GM19467 (cell line): ENCODE results near the gene MAX.

Experiments used
- ATAC-seq: cut with Tn5 transposase; IDR thresholded peaks from one replicate; pipeline ENCODE4 v1.9.1; 2021; ENCODE audit warnings: mild to moderate bottlenecking, moderate library complexity; ENCODE audit not compliant: unreplicated experiment

MAX gene, protein sequence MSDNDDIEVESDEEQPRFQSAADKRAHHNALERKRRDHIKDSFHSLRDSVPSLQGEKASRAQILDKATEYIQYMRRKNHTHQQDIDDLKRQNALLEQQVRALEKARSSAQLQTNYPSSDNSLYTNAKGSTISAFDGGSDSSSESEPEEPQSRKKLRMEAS

DNA sequence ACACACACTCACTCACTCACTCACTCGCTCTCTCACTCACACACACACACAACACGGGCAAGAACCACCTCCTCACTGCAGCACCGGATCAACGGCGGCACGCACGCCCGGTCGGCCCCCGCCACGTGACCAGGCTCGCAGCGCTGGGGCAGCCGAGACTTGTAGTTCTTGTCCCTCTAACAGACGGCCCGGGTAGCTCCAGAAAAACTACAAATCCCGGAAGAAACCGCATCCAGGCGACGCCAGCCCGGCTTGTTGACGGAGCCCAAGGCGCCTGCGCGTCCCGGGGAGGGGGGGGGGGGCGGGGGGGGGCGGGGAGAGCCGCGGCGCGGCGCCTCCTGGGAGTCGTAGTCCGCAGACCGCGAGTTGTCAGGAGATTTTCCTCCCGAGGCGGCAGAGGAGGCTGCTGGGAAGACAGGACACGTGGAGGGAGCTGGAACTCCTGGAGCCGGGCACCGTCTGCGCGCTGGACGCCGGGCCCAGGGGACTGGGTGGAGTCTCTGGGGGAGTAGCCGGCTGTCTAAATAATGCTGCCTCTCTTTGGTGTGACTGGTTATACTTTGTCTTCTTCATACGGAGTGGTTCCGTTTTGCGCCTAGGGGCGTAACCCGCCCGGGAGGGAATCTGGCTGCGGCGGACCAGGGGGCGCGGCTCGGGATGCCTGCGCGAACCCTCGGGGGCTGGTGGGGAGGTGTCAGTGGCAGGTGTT, at the start of gene MAX:
Gene MAX (minus strand): TSS at position 77 of the 709 bp plus-strand sequence. CDS start 178 bp downstream, outside the sequence.
- ATAC-seq: peak; percentile 82

DNA sequence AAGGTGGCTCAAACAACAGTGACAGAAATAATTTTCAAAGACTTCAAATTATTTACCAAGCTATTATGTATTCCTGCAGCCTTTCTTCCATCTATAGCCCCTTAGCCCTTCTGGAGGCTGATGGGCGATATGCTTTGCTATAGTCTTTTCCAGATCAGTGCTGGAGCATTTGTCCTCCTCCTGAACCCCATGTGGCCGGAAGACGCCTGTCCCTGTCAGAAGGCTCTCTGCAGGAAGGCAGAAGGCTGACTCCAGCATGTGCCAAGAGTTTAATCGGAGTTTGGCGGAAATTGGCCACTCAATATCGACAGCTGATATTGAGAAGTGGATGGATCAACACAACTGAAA, 49.3 kb upstream of the MAX start:
- no peak for ATAC-seq

DNA sequence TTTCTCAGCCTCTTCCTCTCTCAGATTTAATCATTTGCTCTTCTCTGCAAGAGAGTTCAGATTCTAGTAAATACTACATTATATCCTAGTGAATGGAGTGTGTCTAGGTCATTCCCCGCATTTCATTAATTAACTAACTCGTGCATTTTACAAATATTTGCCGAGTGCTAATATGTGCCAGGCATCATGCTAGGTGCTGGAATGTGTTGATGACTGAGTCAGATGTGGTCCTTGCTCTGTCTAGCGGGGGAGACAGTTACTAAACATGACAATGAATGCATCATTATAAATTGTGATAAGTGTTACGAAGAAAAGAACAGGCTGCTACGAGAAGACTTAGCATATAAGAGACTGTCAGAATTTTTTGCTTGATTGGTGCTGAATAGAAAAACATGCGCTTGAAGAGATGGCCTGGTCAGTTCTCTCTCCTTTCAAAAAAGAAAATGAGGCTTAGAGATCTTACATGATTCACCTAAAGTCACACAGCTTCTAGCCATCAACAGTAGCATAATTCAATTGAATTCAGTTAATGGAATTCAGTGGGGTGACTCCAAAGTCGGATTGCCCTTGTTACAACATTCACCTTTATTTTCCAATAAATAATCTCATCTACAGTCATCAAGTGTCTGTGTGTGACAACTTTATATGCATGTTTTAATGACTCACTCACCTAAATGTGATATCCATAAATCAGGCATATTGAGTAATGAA, 48.7 kb upstream of the MAX start:
- ATAC-seq: no peak

DNA sequence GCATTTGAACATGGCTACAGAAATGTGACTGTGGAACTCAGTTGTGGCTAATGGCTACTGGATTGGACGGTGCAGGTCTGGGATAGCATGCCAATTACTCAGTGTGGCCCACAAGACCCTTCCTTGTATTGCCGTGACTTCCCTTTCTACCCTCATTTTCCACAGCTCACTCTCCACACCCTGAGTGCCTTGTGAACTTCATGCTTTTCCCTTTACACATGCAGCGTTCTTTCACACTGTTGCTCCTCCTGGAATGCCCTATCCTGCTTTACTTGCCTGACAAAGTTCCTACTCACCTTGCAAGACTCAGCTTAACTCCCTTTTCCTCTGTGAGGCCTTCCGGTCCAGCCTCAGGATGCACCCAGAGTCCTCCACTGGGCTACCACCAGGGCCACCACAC, 46.8 kb upstream of the MAX start:
- no peak for ATAC-seq

DNA sequence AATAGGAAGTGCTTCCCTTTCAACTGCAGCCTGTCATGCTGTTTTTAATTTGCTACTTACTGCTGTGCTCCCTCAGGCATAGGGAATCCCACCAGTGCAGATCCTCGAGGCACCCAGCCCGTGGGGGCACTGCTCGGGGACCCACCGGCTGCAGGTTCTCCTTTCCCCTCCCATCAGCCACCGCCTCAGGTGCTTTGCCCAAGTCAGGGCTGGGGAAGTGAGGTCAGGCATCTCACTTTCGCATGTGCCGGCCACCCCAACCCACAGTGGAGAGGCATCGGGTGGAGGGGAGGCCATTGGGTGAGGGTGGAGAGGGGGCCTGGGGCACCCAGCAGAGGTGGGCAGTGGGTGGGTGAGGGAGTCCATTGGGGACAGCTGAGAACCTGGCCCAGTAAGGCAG, 41.9 kb upstream of the MAX start:
- no peak for ATAC-seq

DNA sequence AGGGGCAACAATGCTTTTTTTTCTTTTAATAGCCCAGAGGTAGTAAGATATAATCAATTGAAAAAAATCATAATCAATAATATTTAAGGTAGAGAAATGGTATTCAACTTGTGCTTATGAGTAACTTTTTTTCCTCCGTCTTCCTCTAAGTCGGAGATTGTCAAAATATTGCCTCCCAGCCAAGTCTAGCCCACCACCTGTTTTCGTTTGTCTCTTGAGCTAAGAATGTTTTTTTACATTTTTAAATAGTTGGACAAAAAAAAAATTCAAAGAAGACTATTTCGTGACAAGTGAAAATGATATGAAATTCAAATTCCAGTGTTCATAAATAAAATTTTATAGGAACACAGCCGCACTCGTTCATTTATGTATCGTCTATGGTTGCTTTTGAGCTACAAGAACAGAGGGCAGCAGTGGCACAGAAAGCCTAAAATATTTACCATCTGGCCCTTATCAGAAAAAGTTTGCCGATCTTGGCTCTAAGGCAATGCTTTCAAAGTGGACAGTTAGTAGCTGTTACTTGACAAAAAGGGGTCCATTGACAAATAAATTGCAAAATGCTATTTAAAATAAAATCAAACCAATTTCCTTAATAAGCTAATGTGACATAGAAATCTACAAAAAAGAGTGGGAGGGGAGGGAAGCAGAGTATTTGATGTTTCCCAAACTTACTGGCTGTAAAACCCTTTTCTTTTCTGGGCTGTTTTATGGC, 40.8 kb upstream of the MAX start:
- ATAC-seq: no peak

DNA sequence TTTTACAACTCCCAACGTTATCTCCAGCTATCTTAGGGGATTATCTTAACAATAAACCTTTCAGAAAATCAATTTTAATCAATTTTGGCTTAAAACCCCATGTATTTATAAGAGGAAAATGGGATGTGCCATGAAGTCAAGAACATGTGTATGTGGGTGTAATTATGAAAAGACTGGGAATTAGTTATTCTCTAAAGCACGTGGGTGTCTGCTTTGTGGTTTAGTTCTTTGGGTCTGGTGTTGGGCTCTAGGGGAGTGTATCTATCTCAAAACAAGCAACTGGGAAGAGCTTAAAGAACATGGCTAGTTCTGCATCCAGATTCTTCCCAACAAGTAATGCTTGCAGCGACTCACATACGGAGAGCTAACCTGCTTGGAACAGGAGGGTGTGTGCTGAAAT, 40.1 kb upstream of the MAX start:
- no peak for ATAC-seq

DNA sequence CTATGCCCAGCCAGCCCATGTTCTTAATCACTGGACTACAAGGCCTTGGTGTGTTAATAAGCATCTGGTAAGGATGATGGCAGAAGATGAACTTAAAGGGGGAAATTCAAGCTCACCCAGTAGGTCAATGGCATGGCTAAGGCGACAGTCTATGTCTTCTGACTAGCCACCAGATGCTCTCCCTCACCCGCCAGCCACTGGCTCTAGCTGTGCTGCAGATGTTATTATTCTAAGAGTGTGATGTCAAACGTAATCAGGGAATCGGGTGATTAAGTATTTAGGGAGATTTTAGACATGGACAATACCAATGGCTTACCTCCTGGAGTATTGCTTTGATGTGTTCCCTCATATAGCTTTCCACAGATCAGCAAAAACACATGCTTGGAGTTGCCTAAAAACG, 39.2 kb upstream of the MAX start:
- ATAC-seq: no peak

DNA sequence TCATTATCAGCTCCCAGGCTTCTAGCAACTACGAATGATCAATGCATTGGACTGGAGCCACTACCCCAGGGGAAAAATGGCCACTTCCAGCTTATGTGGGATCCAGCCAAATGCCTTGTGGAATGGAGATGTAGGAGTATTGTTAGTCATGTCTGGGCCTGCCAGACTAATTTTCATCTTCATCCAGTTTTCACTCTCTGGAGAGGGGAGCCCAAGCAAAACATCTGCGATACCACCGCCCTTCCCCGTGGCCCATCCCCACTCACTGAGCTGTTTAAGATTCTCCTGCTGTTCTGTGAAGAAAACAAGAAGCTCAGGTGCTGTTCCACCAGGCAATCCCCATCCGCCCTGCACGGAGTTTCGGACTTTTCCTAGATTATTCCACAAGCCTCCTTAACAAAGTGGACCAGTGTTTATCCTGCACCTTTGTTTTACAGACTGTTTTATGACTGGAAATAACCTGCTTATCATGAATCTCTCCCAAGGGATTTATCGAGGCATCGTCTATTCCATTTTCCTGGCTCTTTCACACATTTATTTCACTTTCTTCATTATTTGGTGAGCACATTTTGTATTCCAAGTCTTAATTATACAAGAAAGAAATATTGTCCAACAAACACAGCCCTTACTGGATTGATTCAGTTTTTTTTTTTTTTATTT, 35.5 kb upstream of the MAX start:
- no peak for ATAC-seq

DNA sequence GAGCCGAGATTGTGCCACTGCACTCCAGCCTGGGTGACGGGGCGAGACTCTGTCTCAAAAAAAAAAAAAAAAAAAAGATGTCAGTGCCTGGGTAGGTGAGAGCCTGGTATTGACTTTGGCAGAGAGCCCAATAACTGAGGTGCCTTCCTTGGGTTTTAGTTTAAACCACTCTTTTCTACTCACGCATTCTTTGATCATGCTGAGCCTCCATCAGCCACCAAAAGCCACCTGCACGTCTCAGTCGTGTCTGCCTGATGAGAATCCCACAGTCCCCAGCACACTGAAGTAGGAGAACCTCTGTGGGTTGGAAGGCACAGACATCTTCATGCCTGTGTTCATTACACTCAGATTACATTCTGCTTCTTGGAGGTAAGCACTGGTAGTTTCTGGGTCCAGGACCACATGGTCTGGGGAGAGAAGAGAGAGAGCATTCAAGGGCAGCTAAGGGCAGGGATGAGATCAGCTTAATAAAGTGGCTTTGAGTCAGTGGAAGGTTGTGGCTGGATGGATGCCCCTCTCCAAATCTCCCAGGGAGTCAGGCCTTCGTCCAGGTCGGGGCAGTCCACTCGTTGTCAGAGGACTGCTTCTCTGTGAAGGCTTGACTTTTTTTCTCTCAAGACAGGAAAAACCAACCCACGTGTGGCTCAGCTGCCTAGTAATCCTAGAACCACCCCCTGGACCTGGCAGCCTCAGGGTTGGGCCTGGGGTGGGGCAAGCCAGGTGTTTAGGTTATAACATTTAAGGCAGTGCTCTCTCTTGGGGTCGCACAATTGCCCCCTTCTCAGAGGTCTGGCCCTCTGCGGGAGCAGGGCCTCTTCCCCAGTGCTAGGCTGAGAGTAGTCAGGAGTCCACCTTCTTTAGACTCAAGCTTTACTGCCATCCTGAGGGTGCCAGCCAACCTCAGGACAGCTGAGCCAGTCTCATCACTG, 32.6 kb upstream of the MAX start:
- ATAC-seq: no peak

DNA sequence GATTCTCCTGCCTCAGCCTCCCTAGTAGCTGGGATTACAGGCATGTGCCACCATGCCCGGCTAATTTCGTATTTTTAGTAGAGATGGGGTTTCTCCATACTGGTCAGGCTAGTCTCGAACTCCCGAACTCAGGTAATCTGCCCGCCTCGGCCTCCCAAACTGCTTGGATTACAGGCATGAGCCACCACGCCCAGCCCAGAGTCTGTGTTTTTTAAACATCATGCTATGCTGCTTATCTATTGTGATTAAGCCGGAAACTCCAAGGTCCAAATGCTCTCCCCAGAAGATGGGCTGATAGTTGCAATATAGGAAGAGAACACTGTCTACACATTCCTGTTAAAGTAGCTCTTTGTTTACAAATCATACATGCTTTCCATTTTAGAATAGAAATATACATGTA, 30.5 kb upstream of the MAX start:
- no peak for ATAC-seq

DNA sequence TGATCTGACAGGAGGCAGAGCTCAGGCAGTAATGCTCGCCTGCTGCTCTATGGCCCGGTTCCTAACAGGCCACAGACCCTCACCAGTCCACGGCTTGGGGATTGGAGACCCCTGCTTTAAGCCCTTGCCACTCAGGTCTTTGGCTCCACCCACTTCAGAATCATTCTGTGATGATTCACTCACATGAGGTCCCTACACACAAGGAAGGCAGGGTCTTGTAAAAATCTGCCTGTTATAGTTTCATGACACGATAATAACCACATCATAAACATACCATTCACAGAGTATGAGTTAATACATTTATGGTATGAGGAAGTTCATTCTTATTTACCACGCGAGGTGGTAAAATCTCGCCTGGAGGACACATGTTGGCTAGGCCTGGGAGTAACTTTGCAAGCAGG, 29.0 kb upstream of the MAX start:
- ATAC-seq: no peak

DNA sequence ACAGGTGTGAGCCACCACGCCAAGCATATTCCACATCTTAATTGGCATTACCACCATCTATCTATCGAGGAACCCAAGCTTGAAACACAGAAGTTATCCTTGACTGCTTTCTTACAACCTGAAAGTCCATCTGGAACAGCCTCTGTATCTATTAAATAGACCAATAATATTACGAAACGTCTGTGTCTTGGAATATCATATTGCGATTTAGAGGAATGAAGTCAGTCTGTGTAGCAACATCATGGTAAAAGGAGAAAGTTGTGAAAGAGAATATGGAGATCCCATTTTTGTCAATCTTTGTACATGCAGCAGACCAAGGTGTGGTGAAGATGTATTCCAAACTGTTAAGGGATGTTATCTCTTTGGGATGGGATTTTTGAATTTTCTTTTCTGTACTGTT, 25.8 kb upstream of the MAX start:
- no peak for ATAC-seq

DNA sequence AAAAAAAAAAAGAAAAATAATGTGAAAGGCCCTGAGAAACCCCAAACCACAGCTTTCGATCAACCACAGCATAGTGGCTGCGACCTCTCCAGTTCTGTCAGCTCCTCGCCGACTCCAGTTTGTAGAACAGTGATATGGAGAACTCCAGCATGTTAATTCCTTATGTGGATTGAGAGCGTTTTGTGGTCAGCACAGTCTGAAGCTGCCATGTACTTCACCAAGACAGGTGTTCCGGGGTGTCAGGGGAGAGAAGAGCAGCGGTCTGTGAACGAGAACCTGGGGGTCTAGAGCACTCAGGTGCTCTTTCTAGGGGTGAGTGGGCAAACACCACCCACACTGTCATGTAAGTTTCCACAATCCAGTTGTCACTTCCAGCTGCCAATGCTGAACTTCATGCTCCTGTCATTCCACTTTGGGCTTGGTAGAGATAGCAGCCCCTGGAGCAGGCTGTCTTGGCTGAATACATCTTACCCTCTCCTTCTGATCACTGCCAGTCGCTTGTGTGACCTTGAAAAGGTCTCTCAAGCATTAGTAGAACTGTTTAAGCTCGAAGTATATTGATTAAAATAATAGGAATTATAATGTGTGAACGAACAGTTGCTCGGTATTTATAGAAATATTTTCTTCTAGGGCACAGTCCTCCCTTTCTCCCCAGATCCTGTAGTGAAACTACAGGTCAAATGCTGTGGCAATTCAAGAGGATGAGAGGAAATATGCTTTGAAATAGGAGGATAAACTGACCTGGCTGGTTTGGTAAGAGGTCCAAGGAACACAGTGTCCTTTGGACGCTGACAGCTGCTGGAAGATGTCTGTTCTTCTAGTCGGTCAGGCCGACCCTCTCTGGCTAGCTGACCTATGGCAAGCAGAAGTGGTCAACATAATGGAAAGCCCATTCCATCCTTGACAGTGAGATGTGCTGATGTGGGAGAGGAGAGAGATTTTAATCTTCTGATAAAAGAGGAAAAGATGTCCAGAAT, 15.7 kb upstream of the MAX start:
- ATAC-seq: no peak

DNA sequence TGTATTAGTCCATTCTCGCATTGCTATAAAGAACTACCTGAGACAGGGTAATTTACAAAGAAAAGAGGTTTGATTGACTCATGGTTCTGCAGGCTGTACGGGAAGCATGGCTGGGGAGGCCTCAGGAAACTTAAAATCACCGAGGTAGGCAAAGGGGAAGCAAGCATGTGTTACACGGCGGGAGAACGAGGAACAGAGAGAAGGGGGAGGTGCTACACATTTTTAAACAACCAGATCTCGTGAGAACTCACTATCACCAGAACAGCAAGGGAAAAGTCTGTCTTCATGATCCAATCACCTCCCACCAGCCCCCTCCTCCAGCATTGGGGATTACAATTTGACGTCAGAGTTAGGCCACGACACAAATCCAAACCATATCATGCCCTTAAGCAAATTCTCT, 13.3 kb upstream of the MAX start:
- ATAC-seq: no peak

DNA sequence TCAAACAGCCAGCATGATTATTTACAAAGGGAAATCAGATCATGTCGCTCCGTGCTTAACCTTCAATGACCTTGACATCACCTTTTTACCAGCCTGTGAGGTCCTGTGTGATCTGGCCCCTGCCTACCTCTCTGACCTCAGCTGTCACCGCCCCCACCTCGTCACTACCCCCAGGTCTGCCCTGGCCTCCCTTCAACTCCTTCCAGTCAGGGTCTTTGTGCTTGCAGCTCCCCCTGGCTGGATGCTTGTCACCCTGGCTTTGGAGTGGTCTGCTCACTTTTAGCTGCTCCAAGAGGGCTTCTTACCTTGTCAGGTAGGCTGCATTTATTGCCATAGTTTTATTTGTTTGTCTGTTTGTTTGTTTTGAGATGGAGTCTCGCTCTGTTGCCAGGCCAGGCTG, 8.2 kb upstream of the MAX start:
- no peak for ATAC-seq

DNA sequence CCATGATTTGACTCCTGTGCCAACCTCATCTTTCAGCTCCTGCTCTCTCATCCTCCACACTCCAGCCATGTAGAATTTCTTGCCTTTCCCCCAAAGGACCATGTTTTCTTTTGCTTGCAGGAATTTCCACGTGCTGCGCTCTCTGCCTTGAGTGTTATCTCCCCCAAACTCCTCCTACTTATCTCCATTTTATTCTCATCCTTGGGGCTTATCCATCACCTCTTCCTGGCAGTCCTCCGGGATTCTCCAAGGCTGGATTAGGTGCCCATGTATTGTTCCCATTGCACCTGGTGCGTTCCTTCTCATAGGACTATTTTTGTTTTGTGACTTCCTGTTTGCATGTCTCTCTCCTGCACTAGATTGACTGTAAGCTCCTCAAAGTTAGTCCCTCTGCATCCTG, 7.0 kb upstream of the MAX start:
- no peak for ATAC-seq

DNA sequence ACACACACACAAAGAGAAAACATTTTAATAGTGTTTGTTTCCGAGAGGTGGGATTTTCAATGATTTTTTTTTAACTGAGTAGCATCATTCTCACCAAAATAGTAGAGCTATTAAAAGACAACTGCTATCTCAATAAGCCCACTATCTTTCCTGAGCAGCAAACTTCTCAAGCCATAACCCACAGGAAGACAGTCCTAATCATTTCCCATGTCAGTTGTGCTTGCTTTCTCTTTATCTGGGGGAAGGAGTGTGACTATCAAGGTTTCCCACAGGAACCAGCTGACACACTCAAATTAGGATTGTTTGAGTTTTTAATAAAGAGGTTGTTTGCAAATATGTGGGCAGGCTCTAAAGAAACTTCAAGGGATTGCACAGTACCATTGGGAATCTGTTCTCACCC, 4.9 kb upstream of the MAX start:
- no peak for ATAC-seq

DNA sequence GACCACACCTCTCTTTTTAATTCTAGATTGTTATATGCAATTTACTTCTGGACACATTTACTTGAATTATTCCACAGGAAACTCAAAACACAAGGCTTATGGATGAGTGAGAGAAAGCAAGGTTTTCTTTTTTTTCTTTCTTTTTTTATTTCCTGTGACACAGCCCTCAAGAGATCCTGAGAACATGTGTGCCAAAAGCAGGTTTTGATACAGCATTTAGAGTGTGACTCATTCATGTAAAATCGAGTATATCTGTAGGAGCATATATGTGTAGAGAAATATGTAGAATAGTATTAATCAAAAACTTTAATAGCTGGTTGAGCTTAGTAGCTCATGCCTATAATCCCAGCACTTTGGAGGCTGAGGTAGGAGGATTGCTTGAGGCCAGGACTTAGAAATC, 4.4 kb upstream of the MAX start:
- no peak for ATAC-seq
